Left ventricle myocardium inferior (tissue), 1 donor: ENCODE results near the gene CHERP. TPM values are rescaled to one million over a fixed set of nuclear protein-coding genes. Genes with fewer than 3 reads are reported as not detected.
"Not testable (repeated sequence)": the region's sequence is repeated elsewhere in the genome, so short reads cannot be mapped to it uniquely, and the experiment has no call there.

Source experiments
- DNase-seq: peaks from one replicate; pipeline ENCODE4 v3.0.0-alpha.2; 2020
- H3K27ac ChIP-seq: fragments of 200-600 bp; replicated peaks from 2 replicates; pipeline ENCODE4 v1.8.0; 2021
- H3K27me3 ChIP-seq: fragments of 200-600 bp; 2 replicates; pipeline ENCODE4 v1.8.0; 2021; ENCODE audit warnings: low read depth
- H3K36me3 ChIP-seq: fragments of 200-600 bp; 2 replicates; pipeline ENCODE4 v1.8.0; 2021
- H3K4me1 ChIP-seq: fragments of 200-600 bp; 2 replicates; pipeline ENCODE4 v1.8.0; 2021
- H3K4me3 ChIP-seq: fragments of 200-600 bp; 2 replicates; pipeline ENCODE4 v1.8.0; 2021; ENCODE audit warnings: mild to moderate bottlenecking, moderate library complexity
- H3K9me3 ChIP-seq: fragments of 200-600 bp; replicated peaks from 2 replicates; pipeline ENCODE4 v1.8.0; 2021
- intact Hi-C: fragments of 100-400 bp; cut with micrococcal nuclease; formaldehyde crosslinking; loops from one replicate; pipeline ENCODE4 v1.11.0; 2022
- total RNA-seq: library from RNA; stranded (reverse); fragmentation: NEBNext Ultra II Directional; extraction: Animal tissue kit (Norgen Biotek cat#: 25700); gene quantifications from one replicate; pipeline ENCODE4 v1.2.1, GENCODE V29; 2021
- TF ChIP-seq, protein P1 (sequence below): fragments of 200-600 bp; IDR thresholded peaks from 2 replicates; pipeline ENCODE4 v1.8.0; 2021; ENCODE audit warnings: antibody characterized with exemption, mild to moderate bottlenecking, borderline replicate concordance
- donor health status: DM: no; HTN: yes; CAD: no; lungs with severe emphysema.

The CHERP gene
- total RNA-seq, 1 donor from 2014 or later, result 19.3 TPM

- H3K4me3 ChIP-seq, result no peak overlapping the region
- no peaks in the 10 kb centered on the region for H3K9me3 ChIP-seq
- no peak for DNase-seq
- H3K4me1 ChIP-seq, result peaks cover 47% of the 10 kb centered on the region
- intact Hi-C loops, result no loop called here
- no peaks in the 10 kb centered on the region for H3K27me3 ChIP-seq
- H3K36me3 ChIP-seq, result peaks cover 10% of the 10 kb centered on the region
- TF ChIP-seq, protein P1, sequence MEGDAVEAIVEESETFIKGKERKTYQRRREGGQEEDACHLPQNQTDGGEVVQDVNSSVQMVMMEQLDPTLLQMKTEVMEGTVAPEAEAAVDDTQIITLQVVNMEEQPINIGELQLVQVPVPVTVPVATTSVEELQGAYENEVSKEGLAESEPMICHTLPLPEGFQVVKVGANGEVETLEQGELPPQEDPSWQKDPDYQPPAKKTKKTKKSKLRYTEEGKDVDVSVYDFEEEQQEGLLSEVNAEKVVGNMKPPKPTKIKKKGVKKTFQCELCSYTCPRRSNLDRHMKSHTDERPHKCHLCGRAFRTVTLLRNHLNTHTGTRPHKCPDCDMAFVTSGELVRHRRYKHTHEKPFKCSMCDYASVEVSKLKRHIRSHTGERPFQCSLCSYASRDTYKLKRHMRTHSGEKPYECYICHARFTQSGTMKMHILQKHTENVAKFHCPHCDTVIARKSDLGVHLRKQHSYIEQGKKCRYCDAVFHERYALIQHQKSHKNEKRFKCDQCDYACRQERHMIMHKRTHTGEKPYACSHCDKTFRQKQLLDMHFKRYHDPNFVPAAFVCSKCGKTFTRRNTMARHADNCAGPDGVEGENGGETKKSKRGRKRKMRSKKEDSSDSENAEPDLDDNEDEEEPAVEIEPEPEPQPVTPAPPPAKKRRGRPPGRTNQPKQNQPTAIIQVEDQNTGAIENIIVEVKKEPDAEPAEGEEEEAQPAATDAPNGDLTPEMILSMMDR, result no peak
- H3K27ac ChIP-seq, result no peak overlapping the region
Observed at GRCh38 chr19:16544473-16545231, 2.4 kb upstream of the CHERP start.

- H3K27me3 ChIP-seq, H3K27ac ChIP-seq, intact Hi-C loops, H3K9me3 ChIP-seq, DNase-seq: not testable (repeated sequence)
- H3K4me3 ChIP-seq, result peak overlapping the region; percentile 84
- peaks cover 54% of the 10 kb centered on the region for H3K4me1 ChIP-seq
- H3K36me3 ChIP-seq, result peaks cover 14% of the 10 kb centered on the region
Observed at GRCh38 chr19:16543734-16544133, 1.5 kb upstream of the CHERP start.

GRCh38 chr19:16542910-16543472, 754 bp upstream of the CHERP start:
- Histone ChIP-seq H3K4me3 (peak overlapping the region; percentile 84), H3K4me1 (peaks cover 61% of the 10 kb centered on the region), H3K27me3 (no peaks in the 10 kb centered on the region), H3K9me3 (no peaks in the 10 kb centered on the region), H3K27ac (peak overlapping the region; percentile 96), H3K36me3 (peaks cover 22% of the 10 kb centered on the region)
- TF ChIP-seq, protein P1, result no peak
- DNase-seq, result no peak
- intact Hi-C loops, result no loop called here

DNA sequence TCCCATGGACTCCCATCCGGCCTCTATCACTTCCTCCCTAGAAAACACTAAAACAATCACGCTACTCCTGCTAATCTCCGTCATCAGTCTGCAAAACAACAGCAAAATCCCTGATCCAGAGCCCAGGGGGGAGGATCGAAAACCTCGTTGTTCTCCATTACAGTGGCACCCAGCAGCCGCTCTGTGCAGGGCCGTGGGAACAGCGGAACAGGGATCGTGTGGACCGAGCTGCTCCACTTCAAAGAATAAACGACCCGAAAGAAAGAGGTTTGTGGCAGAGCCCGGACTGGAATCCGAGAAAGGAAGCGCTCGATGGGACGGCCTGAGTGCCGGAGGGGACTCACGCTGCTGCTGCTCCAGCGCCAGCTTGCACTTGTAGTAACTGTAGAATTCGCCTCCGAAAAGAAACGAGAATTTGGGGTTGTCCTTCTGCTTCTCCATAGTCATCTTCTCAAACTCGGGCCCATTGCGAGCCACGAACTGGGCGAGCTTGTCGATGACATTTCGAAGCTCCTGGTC, 652 bp downstream of the CHERP start:
- DNase-seq, result no peak
- peaks cover 66% of the 10 kb centered on the region for H3K4me1 ChIP-seq
- H3K36me3 ChIP-seq, result peaks cover 32% of the 10 kb centered on the region
- H3K27ac ChIP-seq, result peak overlapping the region; percentile 96
- intact Hi-C loops, result no loop called here
- H3K4me3 ChIP-seq, result peak overlapping the region; percentile 84
- no peaks in the 10 kb centered on the region for H3K9me3 ChIP-seq
- no peaks in the 10 kb centered on the region for H3K27me3 ChIP-seq
- TF ChIP-seq, protein P1, result no peak

- Histone ChIP-seq H3K27me3 (no peaks in the 10 kb centered on the region), H3K4me1 (peaks cover 66% of the 10 kb centered on the region), H3K4me3 (peak overlapping the region; percentile 84), H3K9me3 (no peaks in the 10 kb centered on the region), H3K36me3 (peaks cover 39% of the 10 kb centered on the region), H3K27ac (no peak overlapping the region)
- intact Hi-C loops, result no loop called here
- DNase-seq, result no peak
- TF ChIP-seq, protein P1, result no peak
Observed at GRCh38 chr19:16540948-16541347, 1.3 kb downstream of the CHERP start.

DNA sequence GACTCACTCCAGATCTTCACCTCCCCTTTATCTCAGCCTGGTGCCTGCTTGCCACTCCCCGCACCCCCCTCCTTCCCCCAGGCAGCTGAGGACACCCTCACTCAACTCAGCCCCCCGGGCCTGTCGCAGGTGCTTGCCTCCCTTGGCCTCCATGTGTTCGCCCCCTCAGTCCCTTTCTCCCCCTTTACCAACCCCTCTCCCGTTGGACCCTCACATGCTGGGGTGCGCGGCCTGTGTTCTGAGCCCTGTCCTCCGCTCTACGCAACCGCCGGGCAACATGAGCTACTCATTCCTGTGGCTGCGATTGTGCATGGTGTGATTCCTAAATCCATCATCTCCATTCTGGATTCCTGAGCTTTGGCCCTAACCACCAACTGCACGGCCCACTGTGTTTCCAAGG, 5.1 kb downstream of the CHERP start:
- Histone ChIP-seq H3K9me3 (no peaks in the 10 kb centered on the region), H3K4me1 (peaks cover 44% of the 10 kb centered on the region), H3K27me3 (no peaks in the 10 kb centered on the region), H3K36me3 (peaks cover 76% of the 10 kb centered on the region), H3K27ac (no peak overlapping the region), H3K4me3 (no peak overlapping the region)
- intact Hi-C loops, result no loop called here
- DNase-seq, result no peak
- TF ChIP-seq, protein P1, result no peak
